ENCODE measurements around the gene RBM38. TPM values are rescaled to one million over a fixed set of nuclear protein-coding genes. Genes with fewer than 3 reads are reported as not detected.

The RBM38 gene
- total RNA-seq, 4 donors from 2014 or later, result 9.6 to 15.5 (median 12.8) TPM

DNA sequence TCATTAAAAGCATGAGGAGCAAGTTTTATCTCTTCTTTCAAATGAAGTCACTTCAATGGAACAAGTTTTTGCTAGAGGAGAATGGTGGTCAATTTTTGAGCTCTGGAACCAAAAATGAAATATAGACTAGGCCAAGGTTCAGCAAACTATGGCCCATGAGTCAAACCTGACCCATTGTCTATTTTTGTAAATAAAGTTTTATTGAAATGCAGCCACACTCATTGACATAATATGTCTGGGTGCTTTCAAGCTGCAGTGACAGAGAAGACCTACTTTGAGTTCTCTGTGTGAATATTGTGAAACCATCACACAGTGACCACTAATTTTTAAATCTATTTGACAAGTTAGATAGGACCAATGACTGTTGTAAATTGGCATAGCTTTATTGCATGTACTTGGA lies 26.7 kb upstream of the RBM38 start:
- TF ChIP-seq, protein P1, sequence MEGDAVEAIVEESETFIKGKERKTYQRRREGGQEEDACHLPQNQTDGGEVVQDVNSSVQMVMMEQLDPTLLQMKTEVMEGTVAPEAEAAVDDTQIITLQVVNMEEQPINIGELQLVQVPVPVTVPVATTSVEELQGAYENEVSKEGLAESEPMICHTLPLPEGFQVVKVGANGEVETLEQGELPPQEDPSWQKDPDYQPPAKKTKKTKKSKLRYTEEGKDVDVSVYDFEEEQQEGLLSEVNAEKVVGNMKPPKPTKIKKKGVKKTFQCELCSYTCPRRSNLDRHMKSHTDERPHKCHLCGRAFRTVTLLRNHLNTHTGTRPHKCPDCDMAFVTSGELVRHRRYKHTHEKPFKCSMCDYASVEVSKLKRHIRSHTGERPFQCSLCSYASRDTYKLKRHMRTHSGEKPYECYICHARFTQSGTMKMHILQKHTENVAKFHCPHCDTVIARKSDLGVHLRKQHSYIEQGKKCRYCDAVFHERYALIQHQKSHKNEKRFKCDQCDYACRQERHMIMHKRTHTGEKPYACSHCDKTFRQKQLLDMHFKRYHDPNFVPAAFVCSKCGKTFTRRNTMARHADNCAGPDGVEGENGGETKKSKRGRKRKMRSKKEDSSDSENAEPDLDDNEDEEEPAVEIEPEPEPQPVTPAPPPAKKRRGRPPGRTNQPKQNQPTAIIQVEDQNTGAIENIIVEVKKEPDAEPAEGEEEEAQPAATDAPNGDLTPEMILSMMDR (IDR thresholded peaks at IDR 0.05), result no peak
- TF ChIP-seq POLR2A (IDR thresholded peaks at IDR 0.05), result no peak

GRCh38 chr20:57369596-57369995 lies 21.6 kb upstream of the RBM38 start:
- Histone ChIP-seq H3K4me1 (no peaks in the 10 kb centered on the region), H3K36me3 (peaks cover 0 to 97% (median 2%) of the 10 kb centered on the region in 3 donors), H3K27ac (no peak overlapping the region), H3K27me3 (no peaks in the 10 kb centered on the region), H3K9me3 (no peaks in the 10 kb centered on the region), H3K4me3 (no peak overlapping the region)
- no peak for TF ChIP-seq POLR2A (IDR thresholded peaks at IDR 0.05)
- TF ChIP-seq, protein P1 (IDR thresholded peaks at IDR 0.05), result no peak
- DNase-seq, result no peak

More for the DNA sequence above, 26.7 kb upstream of the RBM38 start:
- Histone ChIP-seq H3K4me3 (no peak overlapping the region), H3K36me3 (peaks cover 0 to 81% (median 0%) of the 10 kb centered on the region in 3 donors), H3K4me1 (no peaks in the 10 kb centered on the region), H3K27me3 (no peaks in the 10 kb centered on the region), H3K9me3 (no peaks in the 10 kb centered on the region), H3K27ac (no peak overlapping the region)
- DNase-seq, result no peak

DNA sequence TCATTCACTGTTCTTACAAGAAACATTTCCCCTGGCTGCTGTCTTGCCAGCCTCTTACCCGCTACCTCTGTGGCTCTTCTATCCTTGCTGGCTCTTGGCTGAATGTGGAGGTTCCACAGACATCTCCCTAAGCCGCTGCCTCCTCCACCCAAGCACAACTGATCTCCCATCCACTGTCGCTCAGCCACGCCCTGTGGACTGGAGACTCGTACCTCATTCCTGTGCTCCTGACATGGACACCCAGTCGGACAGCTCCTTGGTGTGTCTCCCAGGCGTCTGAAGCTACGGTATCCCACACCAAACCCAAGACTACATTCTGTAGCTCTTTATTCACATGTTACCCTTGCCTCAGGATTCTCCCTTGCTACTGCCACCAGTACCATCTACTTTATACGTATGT lies 20.9 kb upstream of the RBM38 start:
- Histone ChIP-seq H3K4me3 (no peak overlapping the region), H3K9me3 (no peaks in the 10 kb centered on the region), H3K27me3 (no peaks in the 10 kb centered on the region), H3K27ac (no peak overlapping the region), H3K4me1 (no peaks in the 10 kb centered on the region), H3K36me3 (peaks cover 0 to 98% (median 2%) of the 10 kb centered on the region in 3 donors)
- DNase-seq, result no peak
- TF ChIP-seq, protein P1 (IDR thresholded peaks at IDR 0.05), result no peak
- TF ChIP-seq POLR2A (IDR thresholded peaks at IDR 0.05), result no peak

- no peaks in the 10 kb centered on the region for H3K9me3 ChIP-seq
- H3K27me3 ChIP-seq, result no peaks in the 10 kb centered on the region
- no peaks in the 10 kb centered on the region for H3K4me1 ChIP-seq
- no peak overlapping the region for H3K27ac ChIP-seq
- DNase-seq, result no peak
- H3K4me3 ChIP-seq, result no peak overlapping the region
- H3K36me3 ChIP-seq, result peaks cover 0 to 98% (median 2%) of the 10 kb centered on the region in 3 donors
- TF ChIP-seq, protein P1 (IDR thresholded peaks at IDR 0.05), result no peak
- TF ChIP-seq POLR2A (IDR thresholded peaks at IDR 0.05), result no peak
These were observed 19.8 kb upstream of the RBM38 start for GRCh38 chr20:57371363-57371762.

DNA sequence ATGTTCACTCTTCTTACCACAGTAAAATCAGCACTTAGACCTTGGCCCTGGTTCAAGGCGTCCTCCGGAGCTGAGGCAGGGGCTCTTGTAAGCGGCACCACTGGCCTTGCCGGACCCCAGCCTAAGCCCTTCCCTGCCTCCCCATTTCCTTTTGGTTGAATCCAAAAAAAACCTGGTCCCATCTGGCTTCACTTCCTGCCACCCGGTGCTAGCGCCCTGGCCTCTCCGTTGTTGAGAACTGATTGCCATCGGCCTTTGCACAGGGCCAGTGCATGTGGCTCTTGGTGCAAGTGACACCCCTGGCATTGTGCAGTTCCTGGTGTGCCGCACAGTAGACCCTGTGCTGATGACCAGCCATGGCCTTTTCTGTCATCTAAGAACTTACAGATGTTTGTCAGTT lies 19.0 kb upstream of the RBM38 start:
- no peak for TF ChIP-seq POLR2A (IDR thresholded peaks at IDR 0.05)
- TF ChIP-seq, protein P1 (IDR thresholded peaks at IDR 0.05), result no peak
- Histone ChIP-seq H3K27ac (no peak overlapping the region), H3K36me3 (peaks cover 0 to 96% (median 2%) of the 10 kb centered on the region in 3 donors)

More for the DNA sequence above, 19.0 kb upstream of the RBM38 start:
- no peak for DNase-seq
- Histone ChIP-seq H3K27me3 (no peaks in the 10 kb centered on the region), H3K4me1 (no peaks in the 10 kb centered on the region), H3K4me3 (no peak overlapping the region), H3K9me3 (no peaks in the 10 kb centered on the region)

Measured in Peyer's patch (tissue), 4 donors.